DOHH2 (cell line): ENCODE data around the gene NYAP2.

Source experiments
- H3F3A ChIP-seq: fragments of 200-600 bp; sonication (generic), shearing (Covaris generic); 2 replicates; pipeline ENCODE4 v1.6.0; 2016; ENCODE audit warnings: antibody characterized with exemption, mild to moderate bottlenecking; ENCODE audit not compliant: control insufficient read depth, insufficient read depth
- H3K27ac ChIP-seq: fragments of 200-600 bp; sonication (generic); 2 replicates; pipeline ENCODE4 v1.5.1; 2014; ENCODE audit warnings: low read depth, mild to moderate bottlenecking, low read length, moderate library complexity
- H3K27me3 ChIP-seq: fragments of 200-600 bp; sonication (generic); 2 replicates; pipeline ENCODE4 v1.6.1; 2014; ENCODE audit warnings: mild to moderate bottlenecking, low read length, mixed read lengths; ENCODE audit not compliant: control insufficient read depth
- H3K36me3 ChIP-seq: fragments of 200-600 bp; sonication (generic); 2 replicates; pipeline ENCODE4 v1.6.1; 2014; ENCODE audit warnings: mild to moderate bottlenecking, low read length, moderate library complexity, mixed read lengths; ENCODE audit not compliant: control insufficient read depth
- H3K4me1 ChIP-seq: fragments of 200-600 bp; sonication (generic); 2 replicates; pipeline ENCODE4 v1.6.1; 2014; ENCODE audit warnings: mild to moderate bottlenecking, low read length, mixed read lengths; ENCODE audit not compliant: control insufficient read depth
- H3K4me2 ChIP-seq: fragments of 200-600 bp; sonication (generic); 2 replicates; pipeline ENCODE4 v1.6.0; 2014; ENCODE audit warnings: mild to moderate bottlenecking, low read length, moderate library complexity
- H3K4me3 ChIP-seq: fragments of 200-600 bp; sonication (generic); 2 replicates; pipeline ENCODE4 v1.5.1; 2014; ENCODE audit warnings: mild to moderate bottlenecking, low read length, mixed read lengths
- H3K79me2 ChIP-seq: fragments of 200-600 bp; sonication (generic); 2 replicates; pipeline ENCODE4 v1.6.1; 2014; ENCODE audit warnings: mild to moderate bottlenecking, low read length, mixed read lengths; ENCODE audit not compliant: control insufficient read depth
- H3K9me2 ChIP-seq: fragments of 200-600 bp; sonication (generic); replicated peaks from 2 replicates; pipeline ENCODE4 v1.6.1; 2014; ENCODE audit warnings: mild to moderate bottlenecking, low read length, mixed read lengths; ENCODE audit not compliant: control insufficient read depth
- H3K9me3 ChIP-seq: fragments of 200-600 bp; sonication (generic); 2 replicates; pipeline ENCODE4 v1.6.1; 2014; ENCODE audit warnings: antibody characterized with exemption, low read length, mixed read lengths; ENCODE audit not compliant: control insufficient read depth, insufficient read depth
- H4K20me1 ChIP-seq: fragments of 200-600 bp; sonication (generic); 2 replicates; pipeline ENCODE4 v1.6.0; 2014; ENCODE audit warnings: low read depth, mild to moderate bottlenecking, antibody characterized with exemption, low read length, moderate library complexity; ENCODE audit not compliant: control insufficient read depth, insufficient read depth
- EZH2phosphoT487 ChIP-seq: fragments of 200-600 bp; sonication (generic); IDR thresholded peaks from 2 replicates; pipeline ENCODE4 v1.6.1; 2017; ENCODE audit warnings: borderline replicate concordance, mild to moderate bottlenecking, antibody characterized with exemption, low read length, moderate library complexity, mixed read lengths
- TF ChIP-seq, protein P1 (sequence below): fragments of 200-600 bp; sonication (generic); IDR thresholded peaks from one replicate; pipeline ENCODE4 v1.5.1; 2014; ENCODE audit warnings: antibody characterized with exemption, mild to moderate bottlenecking, low read depth, low read length; ENCODE audit not compliant: poor library complexity, severe bottlenecking

The NYAP2 gene

DNA sequence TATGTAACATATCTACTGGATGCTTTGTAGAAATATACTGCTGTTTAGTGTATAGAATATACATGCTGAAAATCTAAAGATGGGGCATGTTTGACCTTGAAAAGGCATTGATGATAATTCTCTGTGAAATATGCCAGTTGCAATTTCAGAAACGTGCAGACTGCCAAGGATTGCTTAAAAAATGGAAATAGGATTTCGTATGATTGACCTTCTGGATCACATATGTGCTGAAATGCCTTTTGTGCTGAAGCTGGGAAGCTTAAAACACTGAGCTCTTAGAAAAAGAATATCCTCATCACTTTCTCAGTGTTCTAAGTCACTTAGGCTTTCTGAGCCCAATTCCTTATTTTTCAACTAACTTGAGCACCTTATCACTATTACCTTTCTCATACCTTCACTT, 14.3 kb downstream of the NYAP2 start:
- TF ChIP-seq, protein P1, sequence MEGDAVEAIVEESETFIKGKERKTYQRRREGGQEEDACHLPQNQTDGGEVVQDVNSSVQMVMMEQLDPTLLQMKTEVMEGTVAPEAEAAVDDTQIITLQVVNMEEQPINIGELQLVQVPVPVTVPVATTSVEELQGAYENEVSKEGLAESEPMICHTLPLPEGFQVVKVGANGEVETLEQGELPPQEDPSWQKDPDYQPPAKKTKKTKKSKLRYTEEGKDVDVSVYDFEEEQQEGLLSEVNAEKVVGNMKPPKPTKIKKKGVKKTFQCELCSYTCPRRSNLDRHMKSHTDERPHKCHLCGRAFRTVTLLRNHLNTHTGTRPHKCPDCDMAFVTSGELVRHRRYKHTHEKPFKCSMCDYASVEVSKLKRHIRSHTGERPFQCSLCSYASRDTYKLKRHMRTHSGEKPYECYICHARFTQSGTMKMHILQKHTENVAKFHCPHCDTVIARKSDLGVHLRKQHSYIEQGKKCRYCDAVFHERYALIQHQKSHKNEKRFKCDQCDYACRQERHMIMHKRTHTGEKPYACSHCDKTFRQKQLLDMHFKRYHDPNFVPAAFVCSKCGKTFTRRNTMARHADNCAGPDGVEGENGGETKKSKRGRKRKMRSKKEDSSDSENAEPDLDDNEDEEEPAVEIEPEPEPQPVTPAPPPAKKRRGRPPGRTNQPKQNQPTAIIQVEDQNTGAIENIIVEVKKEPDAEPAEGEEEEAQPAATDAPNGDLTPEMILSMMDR: no peak
- TF ChIP-seq EZH2phosphoT487: no peak

DNA sequence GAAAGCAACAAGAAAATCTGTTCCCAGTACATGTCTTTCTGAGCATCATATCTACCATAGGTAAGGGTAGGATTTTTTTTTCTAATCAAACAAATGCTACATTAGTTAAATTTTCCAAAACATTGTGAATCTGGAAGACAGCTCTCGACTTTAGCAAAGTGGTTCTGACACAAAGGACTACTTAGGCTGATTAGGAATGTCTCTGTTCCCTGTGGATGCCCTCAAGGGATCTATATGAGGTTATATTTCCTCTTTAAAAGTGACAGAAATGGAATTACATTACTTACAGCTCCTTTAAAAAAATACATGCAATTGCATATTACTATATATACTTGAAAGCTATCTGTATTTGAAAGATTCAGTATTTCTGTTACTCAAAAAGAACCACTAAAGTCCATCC, 15.4 kb downstream of the NYAP2 start:
- Histone ChIP-seq H3K36me3 (no peaks in the 10 kb centered on the region), H3K4me1 (no peaks in the 10 kb centered on the region), H3K9me2 (no peaks in the 10 kb centered on the region), H3K27me3 (no peaks in the 10 kb centered on the region), H3K4me3 (no peak overlapping the region), H3K4me2 (no peak overlapping the region), H4K20me1 (no peaks in the 10 kb centered on the region), H3K27ac (no peak overlapping the region), H3K9me3 (no peaks in the 10 kb centered on the region), H3K79me2 (no peaks in the 10 kb centered on the region), H3F3A (no peaks in the 10 kb centered on the region)
- TF ChIP-seq, protein P1: no peak
- no peak for TF ChIP-seq EZH2phosphoT487

More for the DNA sequence above, 14.3 kb downstream of the NYAP2 start:
- H3K9me2 ChIP-seq: no peaks in the 10 kb centered on the region
- H3K36me3 ChIP-seq: no peaks in the 10 kb centered on the region
- no peaks in the 10 kb centered on the region for H3K4me1 ChIP-seq
- H3K4me3 ChIP-seq: no peak overlapping the region
- no peaks in the 10 kb centered on the region for H3K9me3 ChIP-seq
- no peaks in the 10 kb centered on the region for H3K79me2 ChIP-seq
- H4K20me1 ChIP-seq: no peaks in the 10 kb centered on the region
- no peaks in the 10 kb centered on the region for H3K27me3 ChIP-seq
- no peak overlapping the region for H3K4me2 ChIP-seq
- no peak overlapping the region for H3K27ac ChIP-seq
- H3F3A ChIP-seq: no peaks in the 10 kb centered on the region

DNA sequence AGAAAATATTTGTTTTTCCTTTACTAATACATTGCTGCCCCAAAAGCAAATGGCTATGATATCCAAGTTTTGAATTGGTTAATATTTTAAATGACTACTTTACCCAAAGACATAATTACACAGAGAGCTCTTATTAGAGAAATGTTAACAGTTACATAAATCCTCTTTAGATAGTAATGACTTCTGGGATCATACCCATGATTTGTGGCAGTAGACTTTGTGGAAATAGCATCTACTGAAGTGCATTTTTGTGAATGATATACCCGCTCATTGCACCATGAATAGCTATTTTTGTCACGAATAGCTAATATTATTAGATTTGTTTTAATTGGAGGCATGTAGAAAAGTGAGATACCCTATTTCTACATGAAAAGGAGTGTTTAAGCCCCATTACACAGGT, 15.8 kb downstream of the NYAP2 start:
- Histone ChIP-seq H3K27me3 (no peaks in the 10 kb centered on the region), H3K9me3 (no peaks in the 10 kb centered on the region), H3K4me3 (no peak overlapping the region), H3K27ac (no peak overlapping the region), H3K79me2 (no peaks in the 10 kb centered on the region), H3K4me1 (no peaks in the 10 kb centered on the region), H3F3A (no peaks in the 10 kb centered on the region), H3K4me2 (no peak overlapping the region), H4K20me1 (no peaks in the 10 kb centered on the region), H3K36me3 (no peaks in the 10 kb centered on the region), H3K9me2 (no peaks in the 10 kb centered on the region)
- TF ChIP-seq, protein P1: no peak
- no peak for TF ChIP-seq EZH2phosphoT487

DNA sequence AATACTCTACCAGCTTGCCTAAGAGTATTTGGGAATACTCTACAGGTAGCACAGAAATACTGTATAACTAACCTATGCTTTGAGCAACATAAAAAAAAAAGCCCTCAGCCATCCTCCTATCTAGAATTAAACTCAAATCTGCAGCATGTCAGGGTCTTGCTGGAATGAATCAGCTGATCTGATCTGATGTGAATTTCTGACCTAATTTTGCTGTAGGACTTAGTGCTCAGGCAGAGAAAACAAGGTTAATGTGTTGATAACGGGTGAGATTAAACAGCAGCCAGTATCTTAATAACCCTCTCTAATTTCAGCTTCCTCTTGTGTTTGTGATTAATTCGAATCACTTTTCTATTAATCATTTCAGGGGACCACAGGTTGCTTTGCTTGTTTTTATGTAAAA, 16.3 kb downstream of the NYAP2 start:
- H3F3A ChIP-seq: no peaks in the 10 kb centered on the region
- H3K36me3 ChIP-seq: no peaks in the 10 kb centered on the region
- H3K4me3 ChIP-seq: no peak overlapping the region
- no peak overlapping the region for H3K27ac ChIP-seq
- H4K20me1 ChIP-seq: no peaks in the 10 kb centered on the region
- no peaks in the 10 kb centered on the region for H3K9me3 ChIP-seq
- no peaks in the 10 kb centered on the region for H3K9me2 ChIP-seq
- H3K4me1 ChIP-seq: no peaks in the 10 kb centered on the region
- no peak for TF ChIP-seq EZH2phosphoT487
- TF ChIP-seq, protein P1: no peak
- no peaks in the 10 kb centered on the region for H3K79me2 ChIP-seq
- H3K27me3 ChIP-seq: no peaks in the 10 kb centered on the region
- H3K4me2 ChIP-seq: no peak overlapping the region
